ENCODE data around the gene ARMC9.
"Not testable (repeated sequence)": the region's sequence is repeated elsewhere in the genome, so short reads cannot be mapped to it uniquely, and the experiment has no call there.

ARMC9 gene

GRCh38 chr2:231244382-231245248, 46.2 kb downstream of the ARMC9 start:
- no peak for DNase-seq (ENCODE audit: low read depth in 2 of 2)

- DNase-seq (ENCODE audit: low read depth in 2 of 2): no peak
Measured at GRCh38 chr2:231245249-231246094, 47.0 kb downstream of the ARMC9 start.

- no peak for DNase-seq (ENCODE audit: low read depth in 2 of 2)
Measured at GRCh38 chr2:231246171-231246842, 47.9 kb downstream of the ARMC9 start.

DNA sequence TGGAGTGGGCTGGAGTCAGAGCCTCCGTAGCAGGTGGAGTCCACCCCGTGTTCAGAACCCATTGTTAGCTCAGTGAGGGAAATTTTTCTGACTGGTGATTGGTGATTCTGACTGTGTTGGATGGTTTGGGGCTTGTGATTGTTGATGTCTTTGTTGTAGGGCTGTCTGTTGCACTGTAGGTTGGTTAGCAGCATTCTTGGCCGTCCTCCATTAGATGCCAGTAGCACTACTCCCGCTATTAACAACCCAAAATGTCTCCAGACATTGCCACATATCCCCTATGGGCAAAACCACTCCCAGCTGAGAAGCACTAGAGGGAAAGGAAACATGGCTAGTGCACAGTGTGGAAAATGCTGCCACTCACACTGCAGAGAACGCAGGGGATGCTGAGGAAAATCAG, 51.7 kb downstream of the ARMC9 start:
- DNase-seq (ENCODE audit: low read depth in 2 of 2): no peak

DNA sequence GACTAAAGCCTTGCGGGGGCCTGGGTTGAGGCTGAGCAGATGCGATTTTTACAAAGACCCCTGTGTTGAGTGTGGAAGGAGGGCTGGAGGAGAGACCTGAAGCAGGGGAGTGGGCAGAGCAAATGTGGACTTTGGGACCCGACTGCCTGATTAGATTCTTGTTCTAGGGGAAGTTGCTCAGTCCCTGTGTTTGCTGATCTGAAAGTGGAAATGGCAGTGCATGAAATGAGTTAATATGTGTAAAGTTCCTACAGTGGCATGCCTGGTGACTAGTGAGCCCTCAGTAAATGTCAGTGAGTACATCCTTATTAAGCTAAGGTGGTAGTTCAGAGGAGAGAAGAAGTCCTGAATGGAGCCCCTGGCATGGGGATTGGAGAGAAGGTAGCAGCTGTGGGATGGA, 52.3 kb downstream of the ARMC9 start:
- DNase-seq (ENCODE audit: low read depth in 2 of 2): no peak

GRCh38 chr2:231253292-231253691, 54.9 kb downstream of the ARMC9 start:
- DNase-seq (ENCODE audit: low read depth in 2 of 2): not testable (repeated sequence)

- DNase-seq (ENCODE audit: low read depth in 2 of 2): no peak
Measured at GRCh38 chr2:231256494-231256893, 58.1 kb downstream of the ARMC9 start.

GRCh38 chr2:231257763-231258162, 59.3 kb downstream of the ARMC9 start:
- no peak for DNase-seq (ENCODE audit: low read depth in 2 of 2)

DNA sequence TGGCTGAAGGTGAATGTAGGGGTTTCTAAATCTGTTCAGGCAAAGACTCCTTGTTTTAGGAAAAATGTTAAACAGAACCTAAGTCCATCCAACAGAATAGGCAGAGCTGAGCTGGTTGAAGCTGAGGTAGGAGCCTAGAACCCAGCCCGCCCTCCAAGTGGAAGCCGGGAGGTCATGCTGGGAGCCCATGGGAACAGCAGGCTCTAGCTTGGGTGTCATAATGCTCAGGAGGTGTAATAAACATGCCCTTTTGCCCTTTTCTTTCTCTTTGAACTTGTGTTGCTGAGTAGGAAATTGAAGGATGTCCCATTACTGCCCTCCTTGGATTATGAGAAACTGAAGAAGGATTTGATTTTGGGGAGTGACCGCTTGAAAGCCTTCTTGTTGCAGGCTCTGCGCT, 60.3 kb downstream of the ARMC9 start:
- DNase-seq (ENCODE audit: low read depth in 2 of 2): no peak

- DNase-seq (ENCODE audit: low read depth in 2 of 2): no peak
Measured at GRCh38 chr2:231259104-231259503, 60.7 kb downstream of the ARMC9 start.

DNA sequence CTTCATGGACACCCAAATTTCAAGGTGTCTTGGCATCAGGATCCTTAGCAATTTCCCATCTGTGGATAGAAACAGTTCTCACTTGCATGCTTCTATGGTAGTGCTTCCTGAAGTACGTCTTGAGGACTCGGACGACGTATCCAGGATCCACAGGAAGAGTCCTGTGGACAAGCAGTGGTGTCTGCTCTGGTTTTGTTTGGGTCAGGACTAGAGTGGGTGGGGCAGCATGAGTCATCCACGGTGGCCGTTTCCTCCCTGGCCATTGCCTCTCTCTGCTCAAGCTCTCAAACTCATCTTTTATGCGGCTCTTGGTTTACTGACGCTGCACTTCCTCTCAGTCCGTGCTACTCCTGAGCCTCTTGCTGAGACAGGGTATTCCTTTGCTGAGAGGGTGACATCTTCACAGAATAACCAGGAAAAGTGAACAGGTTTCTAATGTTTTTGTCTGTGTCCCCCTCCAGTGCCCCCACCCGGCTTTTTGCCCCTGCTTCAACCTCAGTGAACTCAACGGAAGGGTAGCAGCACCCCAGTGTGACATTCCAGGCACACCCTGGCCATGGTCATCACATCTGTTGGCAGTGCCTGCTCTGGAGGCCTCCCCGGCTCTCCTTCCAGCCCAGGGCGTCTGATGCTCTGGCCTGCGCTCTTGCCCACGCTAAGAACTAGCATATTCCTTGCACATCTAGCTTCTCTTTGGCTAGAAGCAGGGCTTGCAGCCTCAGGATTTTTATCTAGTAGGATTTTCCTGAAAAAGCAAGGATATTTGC, 62.2 kb downstream of the ARMC9 start:
- no peak for DNase-seq (ENCODE audit: low read depth in 2 of 2)

GRCh38 chr2:231263118-231263831, 64.8 kb downstream of the ARMC9 start:
- no peak for DNase-seq (ENCODE audit: low read depth in 2 of 2)

- DNase-seq (ENCODE audit: low read depth in 2 of 2): no peak
Measured at GRCh38 chr2:231270221-231271114, 72.0 kb downstream of the ARMC9 start.

- DNase-seq (ENCODE audit: low read depth in 2 of 2): no peak
Measured at GRCh38 chr2:231272991-231273390, 74.6 kb downstream of the ARMC9 start.

GRCh38 chr2:231276987-231277386, 78.6 kb downstream of the ARMC9 start:
- DNase-seq (ENCODE audit: low read depth in 2 of 2): no peak

- no peak for DNase-seq (ENCODE audit: low read depth in 2 of 2)
Measured at GRCh38 chr2:231277962-231278361, 79.5 kb downstream of the ARMC9 start.

GRCh38 chr2:231278868-231279267, 80.4 kb downstream of the ARMC9 start:
- no peak for DNase-seq (ENCODE audit: low read depth in 2 of 2)

DNA sequence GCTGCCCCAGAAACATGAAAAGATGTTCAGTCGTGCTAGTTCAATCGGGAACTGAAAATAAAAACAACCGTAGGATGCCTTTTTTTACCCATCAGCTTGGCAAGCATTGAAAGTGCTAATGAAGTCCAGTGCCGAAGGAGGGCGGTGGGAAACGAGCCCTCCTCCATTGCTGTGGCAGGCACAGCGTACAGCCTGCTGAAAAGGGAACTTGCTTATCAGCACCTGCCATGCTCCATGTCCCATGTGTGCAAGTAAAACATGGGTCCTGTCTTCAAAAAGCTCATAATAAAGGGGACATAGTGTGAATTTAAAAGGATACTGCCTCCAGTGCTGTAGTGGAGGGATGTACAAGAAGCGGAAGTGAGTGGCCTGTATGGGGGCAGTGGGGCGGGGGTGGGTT, 82.4 kb downstream of the ARMC9 start:
- DNase-seq (ENCODE audit: low read depth in 2 of 2): no peak

GRCh38 chr2:231284296-231284695, 85.9 kb downstream of the ARMC9 start:
- no peak for DNase-seq (ENCODE audit: low read depth in 2 of 2)

DNA sequence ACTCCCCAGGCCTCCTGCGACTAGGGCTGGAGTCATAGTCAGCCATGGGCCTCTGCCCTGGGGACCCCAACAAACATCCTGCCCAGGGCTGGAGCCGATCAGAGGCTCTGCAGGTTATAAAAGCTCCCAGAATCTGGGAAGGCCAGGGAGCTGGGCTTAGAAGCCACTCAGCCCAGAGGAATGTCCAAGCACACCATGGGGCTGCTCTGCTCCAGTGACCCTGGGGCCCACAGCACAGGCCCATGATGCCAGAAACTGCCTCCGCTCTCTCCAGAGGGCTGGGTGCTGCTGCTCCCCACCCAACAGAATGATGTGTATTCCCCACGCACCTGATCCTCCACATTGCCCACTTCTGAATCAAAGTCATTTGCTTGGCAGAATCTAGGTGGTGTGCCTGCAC, 88.5 kb downstream of the ARMC9 start:
- no peak for DNase-seq (ENCODE audit: low read depth in 2 of 2)

Measured in stimulated activated CD4-positive, alpha-beta T cell treated with anti-CD3 and anti-CD28 coated beads, Interleukin-15, amount 100 ng/mL, for 48 hours (primary cell).